Measurements from ENCODE around the gene ZMIZ1.

The ZMIZ1 gene

GRCh38 chr10:79072994-79073645 is 4.4 kb downstream of the ZMIZ1 start:
- Histone ChIP-seq H3K9ac (ENCODE audit: low read length) (no peak overlapping the region), H3K9me3 (ENCODE audit: control insufficient read depth, low read depth, low read length) (no peaks in the 10 kb centered on the region), H3K4me1 (ENCODE audit: control insufficient read depth, low read depth, low read length) (peaks cover 34% of the 10 kb centered on the region), H3K4me3 (ENCODE audit: low read length) (no peak overlapping the region), H3K27ac (ENCODE audit: low read length) (no peak overlapping the region), H3K36me3 (ENCODE audit: control insufficient read depth, low read depth, low read length) (no peaks in the 10 kb centered on the region), H3K27me3 (ENCODE audit: control insufficient read depth, insufficient read depth, low read length) (peaks cover 9% of the 10 kb centered on the region)

- no peak overlapping the region for H3K4me3 ChIP-seq (ENCODE audit: low read length)
- no peaks in the 10 kb centered on the region for H3K9me3 ChIP-seq (ENCODE audit: control insufficient read depth, low read depth, low read length)
- no peak overlapping the region for H3K9ac ChIP-seq (ENCODE audit: low read length)
- peaks cover 40% of the 10 kb centered on the region for H3K4me1 ChIP-seq (ENCODE audit: control insufficient read depth, low read depth, low read length)
- no peaks in the 10 kb centered on the region for H3K36me3 ChIP-seq (ENCODE audit: control insufficient read depth, low read depth, low read length)
- peaks cover 9% of the 10 kb centered on the region for H3K27me3 ChIP-seq (ENCODE audit: control insufficient read depth, insufficient read depth, low read length)
- no peak overlapping the region for H3K27ac ChIP-seq (ENCODE audit: low read length)
These were observed 5.1 kb downstream of the ZMIZ1 start for GRCh38 chr10:79073784-79074432.

GRCh38 chr10:79074732-79075131 is 6.0 kb downstream of the ZMIZ1 start:
- Histone ChIP-seq H3K9me3 (ENCODE audit: control insufficient read depth, low read depth, low read length) (no peaks in the 10 kb centered on the region), H3K9ac (ENCODE audit: low read length) (no peak overlapping the region), H3K36me3 (ENCODE audit: control insufficient read depth, low read depth, low read length) (no peaks in the 10 kb centered on the region), H3K27me3 (ENCODE audit: control insufficient read depth, insufficient read depth, low read length) (peaks cover 9% of the 10 kb centered on the region), H3K27ac (ENCODE audit: low read length) (no peak overlapping the region), H3K4me3 (ENCODE audit: low read length) (no peak overlapping the region), H3K4me1 (ENCODE audit: control insufficient read depth, low read depth, low read length) (peaks cover 43% of the 10 kb centered on the region)

GRCh38 chr10:79075418-79075817 is 6.7 kb downstream of the ZMIZ1 start:
- H3K27ac ChIP-seq (ENCODE audit: low read length), result no peak overlapping the region
- H3K9ac ChIP-seq (ENCODE audit: low read length), result no peak overlapping the region
- no peaks in the 10 kb centered on the region for H3K9me3 ChIP-seq (ENCODE audit: control insufficient read depth, low read depth, low read length)
- no peaks in the 10 kb centered on the region for H3K36me3 ChIP-seq (ENCODE audit: control insufficient read depth, low read depth, low read length)
- peaks cover 9% of the 10 kb centered on the region for H3K27me3 ChIP-seq (ENCODE audit: control insufficient read depth, insufficient read depth, low read length)
- H3K4me1 ChIP-seq (ENCODE audit: control insufficient read depth, low read depth, low read length), result peaks cover 43% of the 10 kb centered on the region
- H3K4me3 ChIP-seq (ENCODE audit: low read length), result no peak overlapping the region

- H3K9ac ChIP-seq (ENCODE audit: low read length), result no peak overlapping the region
- H3K9me3 ChIP-seq (ENCODE audit: control insufficient read depth, low read depth, low read length), result no peaks in the 10 kb centered on the region
- H3K36me3 ChIP-seq (ENCODE audit: control insufficient read depth, low read depth, low read length), result no peaks in the 10 kb centered on the region
- H3K4me1 ChIP-seq (ENCODE audit: control insufficient read depth, low read depth, low read length), result peaks cover 32% of the 10 kb centered on the region
- peaks cover 5% of the 10 kb centered on the region for H3K27me3 ChIP-seq (ENCODE audit: control insufficient read depth, insufficient read depth, low read length)
- no peak overlapping the region for H3K27ac ChIP-seq (ENCODE audit: low read length)
- H3K4me3 ChIP-seq (ENCODE audit: low read length), result no peak overlapping the region
These were observed 8.9 kb downstream of the ZMIZ1 start for GRCh38 chr10:79077488-79078173.

GRCh38 chr10:79078367-79079053 is 9.7 kb downstream of the ZMIZ1 start:
- no peaks in the 10 kb centered on the region for H3K36me3 ChIP-seq (ENCODE audit: control insufficient read depth, low read depth, low read length)
- H3K4me3 ChIP-seq (ENCODE audit: low read length), result no peak overlapping the region
- no peak overlapping the region for H3K27ac ChIP-seq (ENCODE audit: low read length)
- no peaks in the 10 kb centered on the region for H3K27me3 ChIP-seq (ENCODE audit: control insufficient read depth, insufficient read depth, low read length)
- no peaks in the 10 kb centered on the region for H3K9me3 ChIP-seq (ENCODE audit: control insufficient read depth, low read depth, low read length)
- no peak overlapping the region for H3K9ac ChIP-seq (ENCODE audit: low read length)
- H3K4me1 ChIP-seq (ENCODE audit: control insufficient read depth, low read depth, low read length), result peaks cover 27% of the 10 kb centered on the region

GRCh38 chr10:79079054-79079397 is 10.3 kb downstream of the ZMIZ1 start:
- Histone ChIP-seq H3K4me1 (ENCODE audit: control insufficient read depth, low read depth, low read length) (peaks cover 32% of the 10 kb centered on the region), H3K27me3 (ENCODE audit: control insufficient read depth, insufficient read depth, low read length) (no peaks in the 10 kb centered on the region), H3K4me3 (ENCODE audit: low read length) (no peak overlapping the region), H3K9ac (ENCODE audit: low read length) (no peak overlapping the region), H3K36me3 (ENCODE audit: control insufficient read depth, low read depth, low read length) (no peaks in the 10 kb centered on the region), H3K9me3 (ENCODE audit: control insufficient read depth, low read depth, low read length) (no peaks in the 10 kb centered on the region), H3K27ac (ENCODE audit: low read length) (no peak overlapping the region)

- no peaks in the 10 kb centered on the region for H3K27me3 ChIP-seq (ENCODE audit: control insufficient read depth, insufficient read depth, low read length)
- H3K9ac ChIP-seq (ENCODE audit: low read length), result no peak overlapping the region
- H3K27ac ChIP-seq (ENCODE audit: low read length), result no peak overlapping the region
- H3K9me3 ChIP-seq (ENCODE audit: control insufficient read depth, low read depth, low read length), result no peaks in the 10 kb centered on the region
- H3K4me3 ChIP-seq (ENCODE audit: low read length), result no peak overlapping the region
- H3K4me1 ChIP-seq (ENCODE audit: control insufficient read depth, low read depth, low read length), result peaks cover 38% of the 10 kb centered on the region
- no peaks in the 10 kb centered on the region for H3K36me3 ChIP-seq (ENCODE audit: control insufficient read depth, low read depth, low read length)
These were observed 11.0 kb downstream of the ZMIZ1 start for GRCh38 chr10:79079490-79080355.

GRCh38 chr10:79081353-79082034 is 12.7 kb downstream of the ZMIZ1 start:
- no peaks in the 10 kb centered on the region for H3K9me3 ChIP-seq (ENCODE audit: control insufficient read depth, low read depth, low read length)
- peaks cover 29% of the 10 kb centered on the region for H3K4me1 ChIP-seq (ENCODE audit: control insufficient read depth, low read depth, low read length)
- no peaks in the 10 kb centered on the region for H3K36me3 ChIP-seq (ENCODE audit: control insufficient read depth, low read depth, low read length)
- no peak overlapping the region for H3K27ac ChIP-seq (ENCODE audit: low read length)
- H3K27me3 ChIP-seq (ENCODE audit: control insufficient read depth, insufficient read depth, low read length), result no peaks in the 10 kb centered on the region
- H3K4me3 ChIP-seq (ENCODE audit: low read length), result no peak overlapping the region
- H3K9ac ChIP-seq (ENCODE audit: low read length), result no peak overlapping the region

GRCh38 chr10:79082035-79082373 is 13.2 kb downstream of the ZMIZ1 start:
- Histone ChIP-seq H3K27me3 (ENCODE audit: control insufficient read depth, insufficient read depth, low read length) (no peaks in the 10 kb centered on the region), H3K4me3 (ENCODE audit: low read length) (no peak overlapping the region), H3K9ac (ENCODE audit: low read length) (no peak overlapping the region), H3K4me1 (ENCODE audit: control insufficient read depth, low read depth, low read length) (peaks cover 29% of the 10 kb centered on the region), H3K9me3 (ENCODE audit: control insufficient read depth, low read depth, low read length) (no peaks in the 10 kb centered on the region), H3K27ac (ENCODE audit: low read length) (no peak overlapping the region), H3K36me3 (ENCODE audit: control insufficient read depth, low read depth, low read length) (no peaks in the 10 kb centered on the region)
